Endothelial cell of umbilical vein (primary cell): ENCODE data around the gene MRPS27.

ENCODE experiments used
- FOS ChIP-seq: IDR thresholded peaks from 2 replicates; pipeline ENCODE4 v1.6.1; 2011; ENCODE audit warnings: mild to moderate bottlenecking, low read length, moderate library complexity, borderline replicate concordance; ENCODE audit not compliant: insufficient read depth
- GATA2 ChIP-seq: IDR thresholded peaks from 2 replicates; pipeline ENCODE4 v1.7.0; 2011; ENCODE audit warnings: low read depth, mild to moderate bottlenecking, moderate library complexity, mixed read lengths, low read length; ENCODE audit not compliant: insufficient read length, insufficient read depth
- POLR2A ChIP-seq: IDR thresholded peaks from 2 replicates; pipeline ENCODE4 v1.6.1; 2012; ENCODE audit warnings: low read depth, mild to moderate bottlenecking, control low read depth, low read length
- POLR2AphosphoS5 ChIP-seq: IDR thresholded peaks from 2 replicates; pipeline ENCODE4 v1.6.1; 2012; ENCODE audit warnings: low read depth, mild to moderate bottlenecking, control low read depth, low read length, moderate library complexity; ENCODE audit not compliant: insufficient read depth
- TF ChIP-seq, protein P1 (sequence below), 2 donors: IDR thresholded peaks; 1 replicate in 1 of 2; 2 replicates in 1 of 2; pipeline ENCODE4 v1.5.1; 2011; ENCODE audit warnings: low read length in 2 of 2, mild to moderate bottlenecking in 2 of 2, moderate library complexity in 2 of 2, control low read depth in 1 of 2, inconsistent platforms in 1 of 2, low read depth in 1 of 2; ENCODE audit not compliant: insufficient read depth in 1 of 2; ENCODE audit errors: extremely low read depth in 1 of 2

- TF ChIP-seq, protein P1, sequence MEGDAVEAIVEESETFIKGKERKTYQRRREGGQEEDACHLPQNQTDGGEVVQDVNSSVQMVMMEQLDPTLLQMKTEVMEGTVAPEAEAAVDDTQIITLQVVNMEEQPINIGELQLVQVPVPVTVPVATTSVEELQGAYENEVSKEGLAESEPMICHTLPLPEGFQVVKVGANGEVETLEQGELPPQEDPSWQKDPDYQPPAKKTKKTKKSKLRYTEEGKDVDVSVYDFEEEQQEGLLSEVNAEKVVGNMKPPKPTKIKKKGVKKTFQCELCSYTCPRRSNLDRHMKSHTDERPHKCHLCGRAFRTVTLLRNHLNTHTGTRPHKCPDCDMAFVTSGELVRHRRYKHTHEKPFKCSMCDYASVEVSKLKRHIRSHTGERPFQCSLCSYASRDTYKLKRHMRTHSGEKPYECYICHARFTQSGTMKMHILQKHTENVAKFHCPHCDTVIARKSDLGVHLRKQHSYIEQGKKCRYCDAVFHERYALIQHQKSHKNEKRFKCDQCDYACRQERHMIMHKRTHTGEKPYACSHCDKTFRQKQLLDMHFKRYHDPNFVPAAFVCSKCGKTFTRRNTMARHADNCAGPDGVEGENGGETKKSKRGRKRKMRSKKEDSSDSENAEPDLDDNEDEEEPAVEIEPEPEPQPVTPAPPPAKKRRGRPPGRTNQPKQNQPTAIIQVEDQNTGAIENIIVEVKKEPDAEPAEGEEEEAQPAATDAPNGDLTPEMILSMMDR (IDR thresholded peaks at IDR 0.05; ENCODE audit: extremely low read depth in 1 of 2, insufficient read depth in 1 of 2, low read depth in 1 of 2, low read length in 2 of 2) = no peak
- TF ChIP-seq POLR2A (no peak), GATA2 (no peak), POLR2AphosphoS5 (no peak), FOS (no peak)
These were observed 134.3 kb downstream of the MRPS27 start for GRCh38 chr5:72185496-72186329.
